Adipose tissue (tissue), 3 donors: Measurements from ENCODE around the gene SIX3. TPM values are rescaled to one million over a fixed set of nuclear protein-coding genes. Genes with fewer than 3 reads are reported as not detected.

Experiments used
- H3K27ac ChIP-seq: one replicate; pipeline ENCODE4 v1.5.1; 2013; ENCODE audit warnings: low read depth, low read length
- WGBS, 3 donors: extraction: QIAGEN DNeasy Blood & Tissue Kit; methylation state at CpG; one replicate each; pipeline ENCODE4 v1.1.7; 2013; 5-methylcytosine and 5-hydroxymethylcytosine counted together
- polyA plus RNA-seq, 3 donors: library from polyadenylated mRNA; stranded (reverse); fragments of 200-250 nt; gene quantifications; one replicate each; pipeline ENCODE4 v1.2.3, GENCODE V29; 2013
- donor health status: healthy with polysubstance abuse.
- donor health status: Bipolar disorder and iron deficiency.
- donor health status: healthy.

SIX3 gene
- polyA plus RNA-seq, 3 donors = 0.11 TPM; not detected in 2

- H3K27ac ChIP-seq = no peak overlapping the region
- WGBS, 3 donors = 2 to 5% (median 3%) methylated on average over 51 to 59 of the region's 59 CpGs
Observed at GRCh38 chr2:44952143-44952805, 10.8 kb downstream of the SIX3 start.

- WGBS, 3 donors = 5 to 10% (median 9%) methylated on average over 36 to 39 of the region's 39 CpGs
- no peak overlapping the region for H3K27ac ChIP-seq
Observed at GRCh38 chr2:44952806-44953498, 11.4 kb downstream of the SIX3 start.

GRCh38 chr2:44953499-44953883 lies 12.0 kb downstream of the SIX3 start:
- no peak overlapping the region for H3K27ac ChIP-seq
- WGBS, 3 donors = 21 to 27% (median 25%) methylated on average over 8 of the region's 8 CpGs

GRCh38 chr2:44954447-44954888 lies 13.0 kb downstream of the SIX3 start:
- H3K27ac ChIP-seq = no peak overlapping the region
- whole genome bisulfite sequencing, 3 donors = 6 to 11% (median 9%) methylated on average over 25 of the region's 25 CpGs

- H3K27ac ChIP-seq = no peak overlapping the region
- WGBS, 3 donors = 3 to 5% (median 4%) methylated on average over 44 of the region's 44 CpGs
Observed at GRCh38 chr2:44954889-44955592, 13.5 kb downstream of the SIX3 start.

GRCh38 chr2:44955593-44956392 lies 14.3 kb downstream of the SIX3 start:
- H3K27ac ChIP-seq = no peak overlapping the region
- WGBS, 3 donors = 9 to 11% (median 10%) methylated on average over 38 of the region's 38 CpGs

- no peak overlapping the region for H3K27ac ChIP-seq
- 32 to 58% (median 41%) methylated on average over 1 of the region's 1 CpG for WGBS, 3 donors
Observed at GRCh38 chr2:44956843-44957242, 15.3 kb downstream of the SIX3 start.

- 65 to 75% (median 70%) methylated on average over 6 of the region's 6 CpGs for WGBS, 3 donors
- H3K27ac ChIP-seq = no peak overlapping the region
Observed at GRCh38 chr2:44957656-44958327, 16.3 kb downstream of the SIX3 start.

GRCh38 chr2:44959855-44960254 lies 18.4 kb downstream of the SIX3 start:
- 66 to 80% (median 72%) methylated on average over 6 of the region's 6 CpGs for WGBS, 3 donors
- no peak overlapping the region for H3K27ac ChIP-seq

- 80 to 85% (median 83%) methylated on average over 5 of the region's 5 CpGs for WGBS, 3 donors
Observed at GRCh38 chr2:44960871-44961270, 19.4 kb downstream of the SIX3 start.

GRCh38 chr2:44962176-44962695 lies 20.7 kb downstream of the SIX3 start:
- 81 to 96% (median 84%) methylated on average over 5 of the region's 5 CpGs for WGBS, 3 donors
- no peak overlapping the region for H3K27ac ChIP-seq

More at GRCh38 chr2:44960871-44961270, 19.4 kb downstream of the SIX3 start:
- H3K27ac ChIP-seq = no peak overlapping the region

- H3K27ac ChIP-seq = no peak overlapping the region
- 16 to 26% (median 25%) methylated on average over 16 of the region's 16 CpGs for whole genome bisulfite sequencing, 3 donors
Observed at GRCh38 chr2:44964752-44965236, 23.3 kb downstream of the SIX3 start.

- H3K27ac ChIP-seq = no peak overlapping the region
- WGBS, 3 donors = 93 to 98% (median 95%) methylated on average over 2 of the region's 2 CpGs
Observed at GRCh38 chr2:44965684-44966083, 24.2 kb downstream of the SIX3 start.

- 68 to 79% (median 76%) methylated on average over 6 of the region's 6 CpGs for WGBS, 3 donors
- H3K27ac ChIP-seq = no peak overlapping the region
Observed at GRCh38 chr2:44967056-44967455, 25.6 kb downstream of the SIX3 start.

GRCh38 chr2:44967727-44968432 lies 26.4 kb downstream of the SIX3 start:
- H3K27ac ChIP-seq = no peak overlapping the region
- WGBS, 3 donors = 91 to 92% (median 92%) methylated on average over 5 of the region's 5 CpGs

- H3K27ac ChIP-seq = no peak overlapping the region
- 79 to 93% (median 80%) methylated on average over 4 of the region's 4 CpGs for WGBS, 3 donors
Observed at GRCh38 chr2:44969936-44970335, 28.4 kb downstream of the SIX3 start.

GRCh38 chr2:44970846-44971450 lies 29.4 kb downstream of the SIX3 start:
- no peak overlapping the region for H3K27ac ChIP-seq

More at GRCh38 chr2:44970846-44971450, 29.4 kb downstream of the SIX3 start:
- WGBS, 3 donors = 86 to 91% (median 91%) methylated on average over 15 of the region's 15 CpGs
